ENCODE results near the gene FRMD4B.

- TF ChIP-seq EZH2 (IDR thresholded peaks at IDR 0.05; ENCODE audit: low read length, missing control alignments) (no peak), CTCF (conservative IDR thresholded peaks at IDR 0.05 in 1 of 2, IDR thresholded peaks at IDR 0.05 in 1 of 2; ENCODE audit: low read depth in 1 of 2, low read length in 2 of 2) (no peak)
These were observed 15.6 kb downstream of the FRMD4B start for GRCh38 chr3:69370156-69370883.
